ENCODE measurements around the gene FEV. TPM values are rescaled to one million over a fixed set of nuclear protein-coding genes. Genes with fewer than 3 reads are reported as not detected.

The FEV gene
- total and polyA plus RNA-seq, 3 experiments from 2014 or later, result not detected

GRCh38 chr2:219020604-219021365 lies 35.8 kb upstream of the FEV start:
- H3K4me3 Mint-ChIP-seq, result no peak overlapping the region
- H3K27me3 ChIP-seq (ENCODE audit: insufficient read depth, low read length, poor library complexity, severe bottlenecking), result no peaks in the 10 kb centered on the region
- H3K9me3 ChIP-seq (ENCODE audit: low read length), result no peaks in the 10 kb centered on the region
- no peaks in the 10 kb centered on the region for H3K4me1 ChIP-seq (ENCODE audit: insufficient read depth, low read length)
- no peaks in the 10 kb centered on the region for H3K4me1 Mint-ChIP-seq
- H3K27ac ChIP-seq (ENCODE audit: low read depth, low read length), result no peak overlapping the region
- peak overlapping the region in 1 of 8 donors; percentile 23 for H3K27ac Mint-ChIP-seq
- no peaks in the 10 kb centered on the region for H3K36me3 Mint-ChIP-seq
- H3K27me3 Mint-ChIP-seq, result peaks cover 13 to 23% of the 10 kb centered on the region in 2 donors
- ChIA-PET POLR2A (no interaction called here), CTCF (interaction anchor here (0.7 kb wide), 2 partner anchors 9 to 70 kb away, joined by 3 to 4 read pairs; no protein-coding TSS in a partner anchor)
- no peaks in the 10 kb centered on the region for H3K9me3 Mint-ChIP-seq
- no peak overlapping the region for H3K4me3 ChIP-seq (ENCODE audit: low read length)
- DNase-seq, result peak in 1 of 5 donors; percentile 6
- no peaks in the 10 kb centered on the region for H3K36me3 ChIP-seq (ENCODE audit: insufficient read depth, low read length)

GRCh38 chr2:219019436-219019835 lies 34.5 kb upstream of the FEV start:
- Mint-ChIP-seq H3K27me3 (peaks cover 14 to 30% of the 10 kb centered on the region in 2 donors), H3K9me3 (no peaks in the 10 kb centered on the region), H3K27ac (no peak overlapping the region), H3K4me3 (no peak overlapping the region), H3K36me3 (no peaks in the 10 kb centered on the region), H3K4me1 (no peaks in the 10 kb centered on the region)
- no peaks in the 10 kb centered on the region for H3K9me3 ChIP-seq (ENCODE audit: low read length)
- no peaks in the 10 kb centered on the region for H3K27me3 ChIP-seq (ENCODE audit: insufficient read depth, low read length, poor library complexity, severe bottlenecking)
- POLR2A ChIA-PET, result no interaction called here
- DNase-seq, result no peak
- H3K27ac ChIP-seq (ENCODE audit: low read depth, low read length), result no peak overlapping the region
- H3K36me3 ChIP-seq (ENCODE audit: insufficient read depth, low read length), result no peaks in the 10 kb centered on the region
- CTCF ChIA-PET, result interaction anchor here (1.6 kb wide), 1 partner anchor 10 kb away, joined by 5 read pairs; no protein-coding TSS in a partner anchor
- H3K4me1 ChIP-seq (ENCODE audit: insufficient read depth, low read length), result no peaks in the 10 kb centered on the region
- H3K4me3 ChIP-seq (ENCODE audit: low read length), result no peak overlapping the region

GRCh38 chr2:219018726-219019125 lies 33.7 kb upstream of the FEV start:
- POLR2A ChIA-PET, result no interaction called here
- H3K27me3 ChIP-seq (ENCODE audit: insufficient read depth, low read length, poor library complexity, severe bottlenecking), result no peaks in the 10 kb centered on the region
- H3K27ac ChIP-seq (ENCODE audit: low read depth, low read length), result no peak overlapping the region
- no peaks in the 10 kb centered on the region for H3K4me1 Mint-ChIP-seq
- no peaks in the 10 kb centered on the region for H3K9me3 ChIP-seq (ENCODE audit: low read length)
- no peaks in the 10 kb centered on the region for H3K9me3 Mint-ChIP-seq
- peaks cover 14 to 36% of the 10 kb centered on the region in 2 donors for H3K27me3 Mint-ChIP-seq
- no peaks in the 10 kb centered on the region for H3K36me3 ChIP-seq (ENCODE audit: insufficient read depth, low read length)
- no peaks in the 10 kb centered on the region for H3K36me3 Mint-ChIP-seq
- CTCF ChIA-PET, result interaction anchor here (1.6 kb wide), 1 partner anchor 11 kb away, joined by 5 read pairs; no protein-coding TSS in a partner anchor
- no peak overlapping the region for H3K27ac Mint-ChIP-seq
- no peaks in the 10 kb centered on the region for H3K4me1 ChIP-seq (ENCODE audit: insufficient read depth, low read length)
- H3K4me3 ChIP-seq (ENCODE audit: low read length), result no peak overlapping the region
- DNase-seq, result no peak
- no peak overlapping the region for H3K4me3 Mint-ChIP-seq

- Mint-ChIP-seq H3K27ac (no peak overlapping the region), H3K4me1 (no peaks in the 10 kb centered on the region), H3K9me3 (no peaks in the 10 kb centered on the region), H3K27me3 (peaks cover 16 to 38% of the 10 kb centered on the region in 2 donors), H3K36me3 (no peaks in the 10 kb centered on the region), H3K4me3 (no peak overlapping the region)
- no peaks in the 10 kb centered on the region for H3K36me3 ChIP-seq (ENCODE audit: insufficient read depth, low read length)
- H3K4me3 ChIP-seq (ENCODE audit: low read length), result no peak overlapping the region
- no peaks in the 10 kb centered on the region for H3K27me3 ChIP-seq (ENCODE audit: insufficient read depth, low read length, poor library complexity, severe bottlenecking)
- no peaks in the 10 kb centered on the region for H3K4me1 ChIP-seq (ENCODE audit: insufficient read depth, low read length)
- CTCF ChIA-PET, result interaction anchor here (1.6 kb wide), 1 partner anchor 11 kb away, joined by 5 read pairs; no protein-coding TSS in a partner anchor
- DNase-seq, result no peak
- POLR2A ChIA-PET, result no interaction called here
- H3K27ac ChIP-seq (ENCODE audit: low read depth, low read length), result no peak overlapping the region
- no peaks in the 10 kb centered on the region for H3K9me3 ChIP-seq (ENCODE audit: low read length)
Measured at GRCh38 chr2:219018286-219018685, 33.3 kb upstream of the FEV start.

GRCh38 chr2:219017201-219017931 lies 32.4 kb upstream of the FEV start:
- no peaks in the 10 kb centered on the region for H3K4me1 ChIP-seq (ENCODE audit: insufficient read depth, low read length)
- Mint-ChIP-seq H3K27me3 (peaks cover 16 to 42% of the 10 kb centered on the region in 2 donors), H3K9me3 (no peaks in the 10 kb centered on the region), H3K36me3 (no peaks in the 10 kb centered on the region), H3K4me1 (no peaks in the 10 kb centered on the region), H3K4me3 (no peak overlapping the region), H3K27ac (peak overlapping the region in 1 of 8 donors; percentile 24)
- H3K27me3 ChIP-seq (ENCODE audit: insufficient read depth, low read length, poor library complexity, severe bottlenecking), result no peaks in the 10 kb centered on the region
- H3K36me3 ChIP-seq (ENCODE audit: insufficient read depth, low read length), result no peaks in the 10 kb centered on the region
- CTCF ChIA-PET, result interaction anchor here (1.4 to 2.7 kb wide), 2 partner anchors 10 to 13 kb away, joined by 4 to 9 read pairs; no protein-coding TSS in a partner anchor
- no peak for DNase-seq
- POLR2A ChIA-PET, result no interaction called here
- H3K9me3 ChIP-seq (ENCODE audit: low read length), result no peaks in the 10 kb centered on the region
- no peak overlapping the region for H3K4me3 ChIP-seq (ENCODE audit: low read length)
- H3K27ac ChIP-seq (ENCODE audit: low read depth, low read length), result no peak overlapping the region

GRCh38 chr2:219016721-219017120 lies 31.7 kb upstream of the FEV start:
- DNase-seq, result no peak
- ChIA-PET CTCF (interaction anchor here (0.7 to 2.7 kb wide), 4 partner anchors 11 to 278 kb away, joined by 3 to 9 read pairs (median 4); no protein-coding TSS in a partner anchor), POLR2A (no interaction called here)
- Histone ChIP-seq H3K9me3 (ENCODE audit: low read length) (no peaks in the 10 kb centered on the region), H3K4me1 (ENCODE audit: insufficient read depth, low read length) (no peaks in the 10 kb centered on the region), H3K4me3 (ENCODE audit: low read length) (no peak overlapping the region), H3K27me3 (ENCODE audit: insufficient read depth, low read length, poor library complexity, severe bottlenecking) (no peaks in the 10 kb centered on the region), H3K36me3 (ENCODE audit: insufficient read depth, low read length) (no peaks in the 10 kb centered on the region), H3K27ac (ENCODE audit: low read depth, low read length) (no peak overlapping the region)
- Mint-ChIP-seq H3K36me3 (no peaks in the 10 kb centered on the region), H3K9me3 (no peaks in the 10 kb centered on the region), H3K4me1 (no peaks in the 10 kb centered on the region), H3K27me3 (peaks cover 17 to 43% of the 10 kb centered on the region in 2 donors), H3K27ac (peak overlapping the region in 1 of 8 donors; percentile 80), H3K4me3 (no peak overlapping the region)

- Histone ChIP-seq H3K4me1 (ENCODE audit: insufficient read depth, low read length) (no peaks in the 10 kb centered on the region), H3K9me3 (ENCODE audit: low read length) (no peaks in the 10 kb centered on the region), H3K4me3 (ENCODE audit: low read length) (no peak overlapping the region), H3K27me3 (ENCODE audit: insufficient read depth, low read length, poor library complexity, severe bottlenecking) (no peaks in the 10 kb centered on the region), H3K27ac (ENCODE audit: low read depth, low read length) (no peak overlapping the region), H3K36me3 (ENCODE audit: insufficient read depth, low read length) (no peaks in the 10 kb centered on the region)
- no peak for DNase-seq
- Mint-ChIP-seq H3K27ac (no peak overlapping the region), H3K36me3 (no peaks in the 10 kb centered on the region), H3K9me3 (peaks cover 0 to 1% (median 0%) of the 10 kb centered on the region in 5 donors), H3K4me1 (no peaks in the 10 kb centered on the region), H3K27me3 (peaks cover 33 to 64% of the 10 kb centered on the region in 2 donors), H3K4me3 (no peak overlapping the region)
- ChIA-PET POLR2A (no interaction called here), CTCF (interaction anchor here (1.0 to 1.7 kb wide), 2 partner anchors 19 to 31 kb away, joined by 5 read pairs; no protein-coding TSS in a partner anchor)
Measured at GRCh38 chr2:219010873-219011272, 25.9 kb upstream of the FEV start.
